GM18907 (cell line): ENCODE data around the gene ANAPC15.

Experiments used
- ATAC-seq: cut with Tn5 transposase; IDR thresholded peaks from one replicate; pipeline ENCODE4 v1.9.1; 2021; ENCODE audit warnings: mild to moderate bottlenecking, moderate library complexity; ENCODE audit not compliant: unreplicated experiment

Gene ANAPC15

DNA sequence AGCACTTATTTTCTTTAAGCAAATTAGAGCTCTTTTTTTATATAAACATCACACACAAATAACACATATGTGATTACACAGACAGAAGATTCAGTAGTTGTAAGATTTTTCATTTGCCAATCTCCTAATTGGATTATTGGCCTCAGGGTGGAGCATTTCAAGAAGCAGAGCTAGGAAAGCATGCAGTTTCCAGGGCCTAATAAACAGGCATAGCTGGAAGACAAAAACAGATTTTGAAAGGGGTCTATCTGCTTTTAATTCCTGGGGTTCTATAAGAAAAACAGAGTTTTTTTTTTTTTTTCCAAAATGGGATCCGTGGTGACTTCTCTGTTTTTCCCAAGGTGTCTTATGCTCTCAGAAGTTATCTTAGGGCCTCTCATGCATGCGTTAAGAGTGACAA is 15.4 kb upstream of the ANAPC15 start:
- ATAC-seq, result no peak

GRCh38 chr11:72125956-72126355 is 13.5 kb upstream of the ANAPC15 start:
- ATAC-seq, result no peak

DNA sequence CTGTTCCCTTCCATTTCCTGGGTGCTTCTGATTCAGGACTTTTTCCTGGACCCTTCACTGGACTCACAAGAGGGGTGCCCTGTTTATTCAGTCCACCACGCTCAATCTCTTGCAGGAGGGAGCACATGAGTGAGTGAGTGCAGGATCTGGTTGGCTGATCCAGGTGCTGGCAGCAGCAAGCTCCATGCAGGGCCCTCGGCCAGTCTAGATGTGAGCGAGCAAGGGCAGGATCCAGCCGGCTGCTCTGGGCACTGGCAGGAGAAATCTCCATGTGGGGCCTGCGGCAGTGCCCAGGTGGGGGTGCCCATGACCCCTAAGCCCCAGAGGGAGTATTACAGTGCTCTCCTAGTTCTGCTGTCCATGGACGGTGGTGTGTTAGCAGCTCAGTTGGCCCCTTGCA is 11.6 kb upstream of the ANAPC15 start:
- ATAC-seq, result no peak

- ATAC-seq, result no peak
Observed at GRCh38 chr11:72123117-72123653, 10.7 kb upstream of the ANAPC15 start.

DNA sequence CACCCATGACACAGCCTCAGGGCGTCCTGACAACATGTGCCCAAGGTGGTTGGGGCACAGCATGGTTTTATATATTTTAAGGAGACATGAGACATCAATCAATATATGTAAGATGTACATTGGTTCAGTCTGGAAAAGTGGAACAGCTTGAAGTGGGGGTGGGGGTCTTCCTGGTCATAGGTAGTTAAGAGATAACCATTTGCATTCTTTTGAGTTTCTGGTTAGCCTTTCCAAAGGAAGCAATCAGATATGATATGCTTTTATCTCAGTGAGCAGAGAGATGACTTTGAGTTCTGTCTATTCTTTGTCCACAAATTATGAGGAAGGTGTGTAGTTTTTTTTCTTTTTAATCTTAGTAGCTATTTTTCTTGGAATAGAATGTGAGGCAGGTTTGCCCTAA is 10.1 kb upstream of the ANAPC15 start:
- ATAC-seq, result no peak

GRCh38 chr11:72120930-72121329 is 8.4 kb upstream of the ANAPC15 start:
- no peak for ATAC-seq

DNA sequence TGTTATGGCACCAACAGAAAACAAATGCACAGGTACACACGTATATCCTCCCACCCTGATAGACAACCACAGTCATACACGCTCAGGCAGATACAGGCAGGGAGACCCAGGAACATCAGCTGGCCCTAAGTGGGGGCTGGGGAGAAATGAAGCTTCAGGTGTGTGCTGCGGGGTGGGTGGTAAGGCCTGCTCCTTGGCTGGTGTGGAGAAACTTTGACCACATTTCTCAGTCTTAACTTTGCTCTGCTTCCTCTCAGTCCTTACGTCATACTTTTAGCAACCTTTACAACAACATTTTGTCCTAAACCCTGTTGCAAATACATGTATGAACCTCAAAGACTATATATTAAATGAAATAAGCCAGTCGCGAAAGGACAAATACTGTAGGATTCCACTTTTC is 6.7 kb upstream of the ANAPC15 start:
- ATAC-seq, result no peak

DNA sequence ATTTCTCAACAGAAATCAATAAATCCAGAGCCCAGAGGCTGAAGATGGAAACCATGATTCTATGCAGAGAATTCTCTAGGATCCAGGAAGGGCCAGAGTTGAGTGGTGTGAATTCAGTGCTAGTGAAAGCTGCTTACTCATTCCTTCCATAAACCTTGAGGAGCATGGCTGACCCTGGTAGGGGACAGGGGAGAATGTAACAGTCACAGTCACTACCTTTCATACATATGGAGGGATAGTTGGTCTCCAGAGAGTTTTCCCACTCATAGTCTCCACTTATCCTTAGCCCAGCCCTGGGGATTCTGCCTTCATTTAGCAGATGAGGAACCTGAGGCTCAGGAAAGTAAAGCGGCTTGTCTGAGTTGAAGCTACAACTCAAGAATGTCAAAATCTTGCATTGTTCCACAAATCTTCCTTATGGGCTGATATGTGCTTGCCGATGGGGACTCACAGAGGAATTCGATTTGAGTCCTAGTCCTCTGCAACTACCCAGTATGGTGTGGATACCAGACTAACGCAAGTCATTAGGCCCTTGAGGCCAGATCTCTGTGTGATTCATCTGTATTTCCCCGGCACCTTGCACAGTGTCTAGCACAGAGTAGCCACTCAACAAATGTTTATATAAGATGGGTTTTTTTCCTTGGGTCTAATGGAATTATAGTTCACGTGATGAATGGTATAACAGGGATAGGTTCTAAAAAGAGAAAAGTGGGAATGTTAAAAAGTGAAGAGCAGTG is 3.7 kb upstream of the ANAPC15 start:
- ATAC-seq, result no peak

- no peak for ATAC-seq
Observed at GRCh38 chr11:72114570-72114969, 2.1 kb upstream of the ANAPC15 start.

GRCh38 chr11:72112978-72113808 is 698 bp upstream of the ANAPC15 start:
- no peak for ATAC-seq

DNA sequence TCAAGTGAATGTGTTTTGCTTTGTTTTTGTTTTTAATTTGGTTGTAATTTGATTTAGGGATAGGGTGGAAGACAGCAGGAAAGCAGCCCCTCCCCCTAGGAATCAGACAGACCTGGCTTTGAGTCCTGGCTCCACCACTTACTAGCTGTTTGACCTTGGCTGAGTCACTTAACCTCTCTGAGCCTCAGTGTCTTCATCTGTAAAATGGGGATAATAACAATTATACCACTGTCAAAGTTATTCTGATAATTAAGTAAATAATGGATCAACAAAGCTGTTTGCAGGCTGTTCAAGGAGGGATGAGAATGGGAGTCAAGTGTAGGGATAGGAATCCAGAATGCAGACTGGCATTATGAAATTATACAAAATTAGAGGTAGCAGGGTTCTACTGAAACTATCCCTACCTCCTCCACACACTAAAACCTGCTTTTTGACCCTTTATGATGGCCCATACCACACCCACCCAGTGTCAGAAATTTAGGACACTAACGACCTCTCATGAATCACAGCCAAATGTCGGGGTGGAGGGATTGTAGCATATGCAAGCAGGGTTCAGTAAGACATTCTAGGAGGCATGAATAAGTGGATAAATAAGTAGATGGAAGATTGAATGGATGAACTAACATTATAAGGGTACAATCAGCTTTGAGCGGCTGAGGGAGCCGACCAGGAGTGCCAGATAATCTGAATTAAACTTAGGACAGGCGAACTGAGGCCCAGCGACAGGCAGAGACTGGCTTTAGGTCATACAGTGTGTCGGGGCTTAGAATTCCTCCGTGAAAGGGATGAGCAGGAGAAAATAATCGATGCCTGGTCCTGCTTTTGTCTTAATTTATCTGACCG is 974 bp downstream of the ANAPC15 start:
- ATAC-seq, result peak; percentile 0

DNA sequence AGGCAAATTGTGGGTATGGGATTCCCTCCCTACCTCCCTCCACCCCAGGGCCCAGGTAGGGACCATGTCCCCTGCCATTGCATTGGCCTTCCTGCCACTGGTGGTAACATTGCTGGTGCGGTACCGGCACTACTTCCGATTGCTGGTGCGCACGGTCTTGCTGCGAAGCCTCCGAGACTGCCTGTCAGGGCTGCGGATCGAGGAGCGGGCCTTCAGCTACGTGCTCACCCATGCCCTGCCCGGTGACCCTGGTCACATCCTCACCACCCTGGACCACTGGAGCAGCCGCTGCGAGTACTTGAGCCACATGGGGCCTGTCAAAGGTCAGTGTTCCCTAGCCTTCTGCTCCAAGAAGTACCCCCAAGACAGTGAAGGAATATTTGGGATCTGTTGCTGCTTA is 6.6 kb downstream of the ANAPC15 start, which contains the start of gene TOMT:
Gene TOMT, plus strand, starts transcription at position 37 of the 400 bp plus-strand sequence. Its CDS starts 28 bp downstream, at position 65.
- no peak for ATAC-seq

- no peak for ATAC-seq
Observed at GRCh38 chr11:72103754-72104167, 8.7 kb downstream of the ANAPC15 start.

- ATAC-seq, result peak; percentile 79
Observed at GRCh38 chr11:72102946-72103753, 9.3 kb downstream of the ANAPC15 start, which contains the start of gene LAMTOR1. Gene LAMTOR1 (minus strand): TSS chr11:72103297. CDS start chr11:72103224, 73 bp downstream.

DNA sequence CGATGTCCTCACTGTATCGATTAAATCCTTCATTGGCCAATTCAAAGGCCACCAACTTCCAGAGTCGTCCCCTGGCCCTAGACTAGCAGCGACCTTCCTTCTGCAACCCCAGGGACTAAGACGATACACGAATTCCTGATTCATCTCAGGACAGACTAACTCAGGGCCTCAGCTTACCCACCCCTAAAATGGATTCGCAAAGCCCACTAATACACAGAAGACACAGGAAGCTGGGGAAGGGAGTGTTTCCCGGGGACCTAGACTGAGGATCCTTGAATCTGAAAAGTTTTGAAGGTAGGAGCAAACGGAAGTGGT is 9.9 kb downstream of the ANAPC15 start:
- no peak for ATAC-seq

DNA sequence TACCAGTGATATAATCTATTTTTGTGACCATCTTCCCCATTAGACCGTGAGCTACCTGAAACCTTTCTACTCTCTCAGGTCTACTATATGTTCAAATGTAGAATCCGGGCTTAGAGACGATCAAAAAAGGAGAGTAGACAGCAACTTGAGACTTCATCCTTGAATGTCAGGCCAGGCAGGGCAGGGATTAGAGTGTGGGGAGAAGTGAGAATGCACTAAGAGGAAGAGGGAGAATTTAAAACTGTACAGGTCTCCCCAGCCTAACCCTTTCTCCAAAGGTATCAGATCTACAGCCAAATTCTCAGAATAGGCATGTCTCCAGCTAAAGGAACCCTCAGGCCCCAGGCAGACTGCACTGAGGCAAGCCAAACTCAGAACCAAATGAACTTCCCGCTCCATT is 10.3 kb downstream of the ANAPC15 start:
- no peak for ATAC-seq

- ATAC-seq, result no peak
Observed at GRCh38 chr11:72100462-72100861, 12.0 kb downstream of the ANAPC15 start.

DNA sequence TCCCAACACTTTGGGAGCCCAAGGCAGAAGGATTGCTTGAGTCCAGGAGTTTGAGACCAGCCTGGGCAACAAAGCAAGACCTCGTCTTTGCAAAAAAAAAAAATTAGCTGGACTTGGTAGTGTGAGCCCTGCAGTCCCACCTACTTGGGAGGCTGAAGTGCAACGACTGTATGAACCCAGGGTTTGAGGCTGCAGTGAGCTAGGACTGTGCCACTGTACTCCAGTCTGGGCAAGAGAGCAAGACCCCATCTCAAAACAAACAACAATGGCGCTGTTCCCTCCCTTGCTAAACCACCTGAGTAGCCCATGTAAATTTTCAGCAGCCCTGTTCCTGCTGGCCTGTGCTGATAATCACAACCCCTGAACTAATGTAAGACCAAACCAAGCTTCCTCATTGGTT is 12.5 kb downstream of the ANAPC15 start:
- no peak for ATAC-seq

DNA sequence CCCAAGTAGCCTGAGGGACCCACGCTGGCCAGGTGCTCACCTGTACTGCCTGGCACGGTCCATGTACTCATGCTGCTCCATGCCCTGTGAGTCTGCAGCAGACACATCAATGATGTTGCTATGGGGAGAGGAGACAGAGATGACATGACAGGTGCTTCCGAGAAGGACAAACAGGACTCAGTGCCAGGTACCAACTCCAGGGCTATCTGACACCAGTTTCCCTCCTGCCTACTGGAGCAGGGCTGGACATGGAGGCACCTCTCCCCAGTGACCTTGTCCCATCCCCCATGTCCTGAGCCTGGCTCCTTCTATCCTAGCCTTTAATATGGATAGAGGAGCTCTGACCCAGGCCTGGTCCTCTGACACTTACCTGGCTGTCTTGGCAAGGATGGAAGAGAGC is 13.8 kb downstream of the ANAPC15 start:
- no peak for ATAC-seq

DNA sequence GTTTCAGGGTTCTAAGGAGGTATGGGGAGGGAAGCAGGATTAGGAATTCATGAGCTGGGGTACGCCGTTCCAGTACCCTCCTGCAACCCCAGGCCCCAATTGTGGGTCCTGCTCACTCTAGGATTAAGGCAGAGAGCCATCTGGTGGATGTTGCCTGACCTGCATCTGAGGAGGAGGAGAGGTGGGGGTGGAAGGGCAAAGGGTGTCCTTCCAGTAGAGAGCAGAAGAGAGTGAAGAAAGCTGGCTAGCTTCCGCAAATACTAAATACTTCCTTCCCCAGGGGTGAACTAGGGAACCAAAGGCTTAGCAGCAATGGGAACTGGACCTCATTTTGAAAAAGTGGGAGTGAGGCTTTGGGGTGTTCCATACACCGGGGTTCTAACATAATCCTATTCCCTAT is 21.2 kb downstream of the ANAPC15 start:
- peak; percentile 56 for ATAC-seq
